Fibroblast of the aortic adventitia (primary cell): ENCODE results near the gene NUDT9. TPM values are rescaled to one million over a fixed set of nuclear protein-coding genes. Genes with fewer than 3 reads are reported as not detected.
"Not testable (repeated sequence)": the region's sequence is repeated elsewhere in the genome, so short reads cannot be mapped to it uniquely, and the experiment has no call there.

Experiments
- DNase-seq: peaks from one replicate; pipeline ENCODE4 v3.0.0-alpha.2; 2010; ENCODE audit warnings: low read depth
- H3K4me3 ChIP-seq: 2 replicates; pipeline ENCODE4 v1.5.1; 2011; ENCODE audit warnings: low read depth, mild to moderate bottlenecking, control low read depth, low read length, moderate library complexity
- CTCF ChIP-seq: IDR thresholded peaks from 2 replicates; pipeline ENCODE4 v1.5.1; 2011; ENCODE audit warnings: mild to moderate bottlenecking, low read length, control low read depth, inconsistent platforms; ENCODE audit not compliant: insufficient read depth
- total RNA-seq: library from RNA; depleted of rRNA; stranded (reverse); fragments of >200 nt; gene quantifications from 2 replicates; pipeline ENCODE4 v1.2.3, GENCODE V29; 2012; ENCODE audit warnings: low replicate concordance

NUDT9 gene
- total RNA-seq, 1 donor: 15.5 TPM

DNA sequence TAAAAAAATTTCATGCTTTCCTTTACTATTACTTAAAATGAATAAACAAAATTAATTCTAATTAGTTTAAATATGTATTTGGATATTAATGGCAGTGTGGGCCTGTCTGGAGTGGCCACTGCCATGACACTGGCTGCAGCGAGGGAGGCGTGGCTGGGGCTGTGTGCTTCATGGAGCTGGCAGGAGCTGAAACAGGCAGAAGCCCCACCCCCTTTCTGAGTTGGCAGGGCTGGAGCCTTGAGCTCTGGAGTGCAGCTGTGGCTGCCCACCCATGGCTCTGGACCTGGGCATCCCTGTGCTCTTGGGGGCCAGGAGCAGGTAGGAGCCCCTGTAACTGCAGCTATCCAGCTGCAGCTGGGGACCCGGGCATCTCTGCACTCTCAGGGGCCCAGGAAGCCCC is 23.2 kb upstream of the NUDT9 start:
- DNase-seq: no peak
- H3K4me3 ChIP-seq: no peak overlapping the region
- no peak for TF ChIP-seq CTCF

GRCh38 chr4:87399954-87400353 is 22.4 kb upstream of the NUDT9 start:
- no peak for DNase-seq
- no peak overlapping the region for H3K4me3 ChIP-seq
- no peak for TF ChIP-seq CTCF

DNA sequence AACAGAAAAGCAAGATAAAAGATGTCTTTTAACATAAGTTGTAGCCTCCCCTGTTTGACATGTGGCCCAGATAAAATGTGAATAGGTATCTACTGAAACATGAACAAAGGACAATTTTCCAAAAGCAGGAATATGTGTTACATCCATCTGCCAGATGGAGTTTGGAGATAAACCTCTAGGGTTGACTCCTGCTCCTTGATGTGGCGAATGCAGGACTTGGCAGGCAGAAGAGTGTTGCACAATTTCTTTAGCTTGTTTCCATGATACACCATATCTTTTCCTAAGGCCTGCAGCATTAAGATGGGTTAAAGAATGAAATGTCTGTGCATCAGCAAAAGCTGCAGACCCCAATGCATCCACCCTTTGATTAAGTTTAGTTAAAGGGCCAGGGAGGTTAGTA is 18.6 kb upstream of the NUDT9 start:
- H3K4me3 ChIP-seq: not testable (repeated sequence)
- peak; percentile 81 for DNase-seq

GRCh38 chr4:87405211-87405820 is 17.1 kb upstream of the NUDT9 start:
- peak; percentile 40 for DNase-seq
- TF ChIP-seq CTCF: no peak
- H3K4me3 ChIP-seq: no peak overlapping the region

- no peak overlapping the region for H3K4me3 ChIP-seq
- no peak for TF ChIP-seq CTCF
- no peak for DNase-seq
Measured at GRCh38 chr4:87406462-87406861, 15.9 kb upstream of the NUDT9 start.

DNA sequence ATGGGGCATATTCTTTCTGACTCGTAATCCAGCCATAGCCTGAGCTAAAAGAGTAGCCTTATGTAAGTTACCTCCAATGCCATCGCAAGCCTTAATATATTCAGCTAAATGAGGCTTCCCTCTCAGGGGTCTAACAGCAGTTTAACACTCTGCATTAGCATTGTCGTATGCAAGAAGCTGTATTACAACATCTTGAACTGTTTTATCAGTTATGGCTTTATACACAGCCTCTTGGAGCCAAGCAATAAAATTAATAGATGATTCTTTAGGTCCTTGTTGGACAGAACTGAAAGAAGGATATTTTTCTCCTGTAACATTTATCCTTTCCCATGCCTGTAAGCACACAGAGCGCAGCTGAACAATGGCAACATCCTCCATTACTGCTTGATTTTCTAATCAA is 15.5 kb upstream of the NUDT9 start:
- not testable (repeated sequence) for H3K4me3 ChIP-seq, DNase-seq

- no peak overlapping the region for H3K4me3 ChIP-seq
- TF ChIP-seq CTCF: no peak
- DNase-seq: peak; percentile 19
Measured at GRCh38 chr4:87409420-87409939, 12.9 kb upstream of the NUDT9 start.

DNA sequence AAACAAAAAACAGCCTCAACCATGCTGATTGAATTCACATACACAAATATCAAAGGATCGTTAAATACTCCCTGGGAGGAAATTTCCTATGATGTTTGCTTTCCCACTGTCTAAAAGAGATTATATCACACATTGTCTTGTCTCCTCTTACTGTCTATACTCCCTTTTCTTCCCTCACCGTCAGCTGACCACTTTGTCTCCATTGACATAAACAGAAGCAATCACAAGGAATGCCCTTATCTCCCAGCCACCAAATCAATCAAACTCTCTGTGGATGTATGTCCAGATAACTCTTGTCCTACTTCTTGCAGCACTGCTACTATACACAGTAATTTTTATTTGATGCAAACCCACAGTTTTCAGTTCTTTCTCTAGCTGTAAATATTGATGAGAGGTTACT is 12.2 kb upstream of the NUDT9 start:
- TF ChIP-seq CTCF: no peak
- H3K4me3 ChIP-seq: no peak overlapping the region
- no peak for DNase-seq
